GM23338 (cell line): Measurements from ENCODE around the gene SH3BP5. TPM values are rescaled to one million over a fixed set of nuclear protein-coding genes. Genes with fewer than 3 reads are reported as not detected.

ENCODE experiments used
- ATAC-seq: fragments of 200-7000 bp; cut with Tn5 transposase; 3 replicates; pipeline ENCODE4 v1.9.1; 2020
- DNase-seq: peaks from one replicate; pipeline ENCODE4 v3.0.0-alpha.2; 2015; ENCODE audit warnings: low spot score
- H2AFZ ChIP-seq: fragments of 200-600 bp; sonication (generic); 2 replicates; pipeline ENCODE4 v1.8.0; 2016; ENCODE audit warnings: antibody characterized with exemption, mild to moderate bottlenecking, moderate library complexity
- H3F3A ChIP-seq: fragments of 200-600 bp; sonication (generic); replicated peaks from 2 replicates; pipeline ENCODE4 v1.8.0; 2017; ENCODE audit warnings: antibody characterized with exemption, mixed run types, low read depth
- H3K27ac ChIP-seq: fragments of 200-600 bp; sonication (generic); 2 replicates; pipeline ENCODE4 v1.6.1; 2016; ENCODE audit warnings: low read depth
- H3K27me3 ChIP-seq: fragments of 200-600 bp; sonication (generic); 2 replicates; pipeline ENCODE4 v1.8.0; 2016; ENCODE audit warnings: mild to moderate bottlenecking, mixed run types, moderate library complexity; ENCODE audit not compliant: insufficient read depth
- H3K36me3 ChIP-seq: fragments of 200-600 bp; sonication (generic); 2 replicates; pipeline ENCODE4 v1.8.0; 2016; ENCODE audit warnings: mild to moderate bottlenecking; ENCODE audit not compliant: insufficient read depth
- H3K4me1 ChIP-seq: fragments of 200-600 bp; sonication (generic); 2 replicates; pipeline ENCODE4 v1.8.0; 2016; ENCODE audit warnings: mild to moderate bottlenecking, moderate library complexity; ENCODE audit not compliant: insufficient read depth
- H3K4me2 ChIP-seq: fragments of 200-600 bp; sonication (generic); 2 replicates; pipeline ENCODE4 v1.7.1; 2017; ENCODE audit warnings: mixed run types
- H3K4me3 ChIP-seq: fragments of 200-600 bp; sonication (generic); 2 replicates; pipeline ENCODE4 v1.6.1; 2016; ENCODE audit warnings: mixed run types
- H3K79me2 ChIP-seq: fragments of 200-600 bp; sonication (generic); replicated peaks from 2 replicates; pipeline ENCODE4 v1.8.0; 2017; ENCODE audit warnings: mild to moderate bottlenecking; ENCODE audit not compliant: insufficient read depth
- H3K9me2 ChIP-seq: fragments of 200-600 bp; sonication (generic); 2 replicates; pipeline ENCODE4 v1.8.0; 2017; ENCODE audit not compliant: insufficient read depth
- H4K20me1 ChIP-seq: fragments of 200-600 bp; sonication (generic); replicated peaks from 2 replicates; pipeline ENCODE4 v1.8.0; 2017; ENCODE audit warnings: mild to moderate bottlenecking; ENCODE audit not compliant: insufficient read depth
- H3K27ac Mint-ChIP-seq: 2 replicates; pipeline ENCODE4 v1.8.0; 2020; ENCODE audit warnings: inconsistent platforms, mild to moderate bottlenecking, moderate library complexity, mixed read lengths
- H3K27me3 Mint-ChIP-seq: 3 replicates; pipeline ENCODE4 v1.8.0; 2022; ENCODE audit warnings: low read depth, mild to moderate bottlenecking, moderate library complexity, mixed read lengths, inconsistent platforms; ENCODE audit not compliant: insufficient read depth, poor library complexity
- H3K36me3 Mint-ChIP-seq: 3 replicates; pipeline ENCODE4 v1.8.0; 2021; ENCODE audit warnings: low read depth, mild to moderate bottlenecking, inconsistent platforms, moderate library complexity, mixed read lengths
- H3K4me1 Mint-ChIP-seq: 3 replicates; pipeline ENCODE4 v1.8.0; 2020; ENCODE audit warnings: mild to moderate bottlenecking, inconsistent platforms, mixed read lengths
- H3K4me3 Mint-ChIP-seq: 3 replicates; pipeline ENCODE4 v1.8.0; 2021; ENCODE audit warnings: moderate library complexity, mild to moderate bottlenecking, inconsistent platforms, mixed read lengths
- H3K9me3 Mint-ChIP-seq: 3 replicates; pipeline ENCODE4 v1.8.0; 2020; ENCODE audit warnings: moderate library complexity, mild to moderate bottlenecking, inconsistent platforms, mixed read lengths
- CREB1 ChIP-seq: fragments of 250-450 bp; sonication (Bioruptor Pico); IDR thresholded peaks from 2 replicates; pipeline ENCODE4 v1.5.0; 2020; ENCODE audit warnings: low read depth, mild to moderate bottlenecking, moderate library complexity
- CTCF ChIP-seq, 2 experiments: fragments of 200-600 bp in 1 of 2; sonication (generic) in 1 of 2; conservative IDR thresholded peaks; 2 replicates each; pipeline versions ENCODE4 v1.5.1 to v1.6.1; 2016 to 2017; ENCODE audit warnings: antibody characterized with exemption in 2 of 2, low read depth in 2 of 2, mild to moderate bottlenecking in 2 of 2, moderate library complexity in 1 of 2
- ETS1 ChIP-seq: IDR thresholded peaks from 2 replicates; pipeline ENCODE4 v1.6.1; 2016; ENCODE audit warnings: antibody characterized with exemption
- EZH2 ChIP-seq: fragments of 200-600 bp; sonication (generic); IDR thresholded peaks from one replicate; pipeline ENCODE4 v1.8.0; 2017; ENCODE audit warnings: antibody characterized with exemption, mild to moderate bottlenecking, low read depth; ENCODE audit not compliant: unreplicated experiment
- EZH2phosphoT487 ChIP-seq: fragments of 200-600 bp; sonication (generic); IDR thresholded peaks from one replicate; pipeline ENCODE4 v1.8.1; 2018; ENCODE audit warnings: antibody characterized with exemption; ENCODE audit not compliant: unreplicated experiment
- JUNB ChIP-seq: IDR thresholded peaks from one replicate; pipeline ENCODE4 v1.6.1; 2016; ENCODE audit warnings: antibody characterized with exemption; ENCODE audit not compliant: unreplicated experiment
- NANOG ChIP-seq: IDR thresholded peaks from 2 replicates; pipeline ENCODE4 v1.6.1; 2016; ENCODE audit warnings: antibody characterized with exemption, borderline replicate concordance
- POLR2AphosphoS5 ChIP-seq: IDR thresholded peaks from 2 replicates; pipeline ENCODE4 v1.6.1; 2016; ENCODE audit warnings: antibody characterized with exemption, low read depth
- REST ChIP-seq: IDR thresholded peaks from one replicate; pipeline ENCODE4 v1.6.1; 2018; ENCODE audit warnings: antibody characterized with exemption; ENCODE audit not compliant: unreplicated experiment
- STAT1 ChIP-seq: IDR thresholded peaks from one replicate; pipeline ENCODE4 v1.6.1; 2016; ENCODE audit warnings: antibody characterized with exemption; ENCODE audit not compliant: unreplicated experiment
- ZNF114 ChIP-seq: fragments of 250-450 bp; sonication (Bioruptor Pico); IDR thresholded peaks from 2 replicates; pipeline ENCODE4 v1.5.0; 2020; ENCODE audit warnings: mild to moderate bottlenecking, moderate library complexity
- ZNF331 ChIP-seq: fragments of 250-450 bp; sonication (Bioruptor Pico); IDR thresholded peaks from 2 replicates; pipeline ENCODE4 v1.5.0; 2020; ENCODE audit warnings: low read depth, mild to moderate bottlenecking, moderate library complexity
- ZNF462 ChIP-seq: fragments of 250-450 bp; sonication (Bioruptor Pico); IDR thresholded peaks from 2 replicates; pipeline ENCODE4 v1.5.0; 2020; ENCODE audit warnings: mild to moderate bottlenecking, moderate library complexity
- polyA plus RNA-seq: library from polyadenylated mRNA; unstranded; fragments of >200 nt; fragmentation: Nextera tagmentation; extraction: Ambion mirVana; gene quantifications from 2 replicates; pipeline ENCODE4 v1.2.1, GENCODE V29; 2016
- total RNA-seq: library from RNA; depleted of rRNA; stranded (reverse); fragments of >200 nt; shearing (Covaris generic); gene quantifications from 2 replicates; pipeline ENCODE4 v1.2.3, GENCODE V29; 2014

Gene SH3BP5
- total and polyA plus RNA-seq, 2 experiments from 2014 or later, result 5.8 to 9.1 TPM

GRCh38 chr3:15287565-15288330, 44.6 kb downstream of the SH3BP5 start:
- H3K27me3 ChIP-seq, result no peaks in the 10 kb centered on the region
- peaks cover 11% of the 10 kb centered on the region; the same call in 1 of the 2 replicates for H3K79me2 ChIP-seq
- no peak overlapping the region for H2AFZ ChIP-seq
- H3F3A ChIP-seq, result no peaks in the 10 kb centered on the region
- no peak for ATAC-seq
- H3K27ac ChIP-seq, result no peak overlapping the region
- no peaks in the 10 kb centered on the region for H3K9me3 Mint-ChIP-seq
- no peak overlapping the region for H3K4me3 ChIP-seq
- H3K4me1 ChIP-seq, result peaks cover 3% of the 10 kb centered on the region; the same call in 1 of the 2 replicates
- no peak for DNase-seq
- TF ChIP-seq CREB1, result no peak
- TF ChIP-seq ZNF114 (CRISPR knock-in tag), result no peak
- TF ChIP-seq ZNF331 (CRISPR knock-in tag), result no peak
- TF ChIP-seq STAT1, result no peak
- no peak for TF ChIP-seq NANOG
- TF ChIP-seq JUNB, result no peak
- TF ChIP-seq EZH2, result no peak
- TF ChIP-seq POLR2AphosphoS5, result no peak
- TF ChIP-seq ETS1, result no peak
- no peak for TF ChIP-seq EZH2phosphoT487
- no peak for TF ChIP-seq ZNF462 (CRISPR knock-in tag)
- TF ChIP-seq CTCF (conservative IDR thresholded peaks at IDR 0.05; ENCODE audit: low read depth in 2 of 2), result no peak
- TF ChIP-seq REST, result no peak
- no peaks in the 10 kb centered on the region; the same call in 1 of the 2 replicates for H4K20me1 ChIP-seq
- H3K27me3 Mint-ChIP-seq, result no peaks in the 10 kb centered on the region
- no peak overlapping the region for H3K4me2 ChIP-seq
- no peaks in the 10 kb centered on the region for H3K36me3 ChIP-seq
- H3K4me1 Mint-ChIP-seq, result peaks cover 10% of the 10 kb centered on the region
- H3K36me3 Mint-ChIP-seq, result no peaks in the 10 kb centered on the region
- H3K4me3 Mint-ChIP-seq, result no peak overlapping the region
- no peaks in the 10 kb centered on the region for H3K9me2 ChIP-seq
- H3K27ac Mint-ChIP-seq, result no peak overlapping the region
